ENCODE results near the gene IRX6. TPM values are rescaled to one million over a fixed set of nuclear protein-coding genes. Genes with fewer than 3 reads are reported as not detected.

IRX6 gene
- polyA plus RNA-seq, 3 donors, result not detected

- H3K4me1 ChIP-seq (ENCODE audit: control insufficient read depth in 1 of 2, insufficient read depth in 2 of 2, low read length in 2 of 2), result no peaks in the 10 kb centered on the region
- WGBS (ENCODE audit: insufficient coverage), result no CpG with 5 or more reads among the region's 6 CpGs
Measured at GRCh38 chr16:55291847-55292246, 32.2 kb upstream of the IRX6 start.

GRCh38 chr16:55292491-55292890 is 31.5 kb upstream of the IRX6 start:
- H3K9me3 Mint-ChIP-seq, result peaks cover 2 to 11% (median 4%) of the 10 kb centered on the region in 7 donors
- no peak overlapping the region for H3K4me3 ChIP-seq (replicated peaks in 1 of 3; ENCODE audit: low read depth in 2 of 3, low read length in 3 of 3)
- 81% methylated on average over 1 of the region's 1 CpG for WGBS (ENCODE audit: insufficient coverage)

More at GRCh38 chr16:55291847-55292246, 32.2 kb upstream of the IRX6 start:
- H3K36me3 ChIP-seq (replicated peaks in 1 of 2; ENCODE audit: control insufficient read depth in 1 of 2, insufficient read depth in 2 of 2, low read length in 2 of 2), result no peaks in the 10 kb centered on the region
- no peak for DNase-seq
- Mint-ChIP-seq H3K36me3 (no peaks in the 10 kb centered on the region), H3K9me3 (peaks cover 2 to 8% (median 4%) of the 10 kb centered on the region in 7 donors), H3K27ac (no peak overlapping the region), H3K4me1 (no peaks in the 10 kb centered on the region), H3K27me3 (ENCODE audit: low read depth in 3 of 3) (peaks cover 3 to 7% (median 6%) of the 10 kb centered on the region in 3 donors), H3K4me3 (no peak overlapping the region)
- no peaks in the 10 kb centered on the region for H4K20me1 ChIP-seq (ENCODE audit: insufficient read depth, low read length)
- no peak overlapping the region for H3K4me3 ChIP-seq (replicated peaks in 1 of 3; ENCODE audit: low read depth in 2 of 3, low read length in 3 of 3)
- H3K9ac ChIP-seq (ENCODE audit: insufficient read depth, low read length, poor library complexity, severe bottlenecking), result no peak overlapping the region
- intact Hi-C loops (cut with micrococcal nuclease), result no loop called here
- no peak overlapping the region for H3K27ac ChIP-seq (ENCODE audit: low read depth in 1 of 2, low read length in 2 of 2)
- no peak overlapping the region for H3K4me2 ChIP-seq (replicated peaks; ENCODE audit: extremely low read depth, low read length, poor library complexity, severe bottlenecking)
- no peaks in the 10 kb centered on the region for H3K79me2 ChIP-seq (ENCODE audit: insufficient read depth, low read length)
- no peak for TF ChIP-seq CTCF (IDR thresholded peaks at IDR 0.05)
- peaks cover 0 to 4% of the 10 kb centered on the region in 2 donors for H3K9me3 ChIP-seq (replicated peaks in 1 of 2; ENCODE audit: control insufficient read depth in 1 of 2, insufficient read depth in 1 of 2, low read length in 2 of 2)
- no peaks in the 10 kb centered on the region for H3K27me3 ChIP-seq (ENCODE audit: control insufficient read depth in 2 of 2, insufficient read depth in 2 of 2, low read length in 2 of 2)
- no peak overlapping the region for H2AFZ ChIP-seq (ENCODE audit: insufficient read depth, low read depth, low read length, poor library complexity, severe bottlenecking)

More at GRCh38 chr16:55292491-55292890, 31.5 kb upstream of the IRX6 start:
- no peak for TF ChIP-seq CTCF (IDR thresholded peaks at IDR 0.05)
- Histone ChIP-seq H3K27ac (ENCODE audit: low read depth in 1 of 2, low read length in 2 of 2) (no peak overlapping the region), H3K4me2 (replicated peaks; ENCODE audit: extremely low read depth, low read length, poor library complexity, severe bottlenecking) (no peak overlapping the region), H3K4me1 (ENCODE audit: control insufficient read depth in 1 of 2, insufficient read depth in 2 of 2, low read length in 2 of 2) (no peaks in the 10 kb centered on the region), H3K36me3 (replicated peaks in 1 of 2; ENCODE audit: control insufficient read depth in 1 of 2, insufficient read depth in 2 of 2, low read length in 2 of 2) (no peaks in the 10 kb centered on the region), H4K20me1 (ENCODE audit: insufficient read depth, low read length) (no peaks in the 10 kb centered on the region), H2AFZ (ENCODE audit: insufficient read depth, low read depth, low read length, poor library complexity, severe bottlenecking) (no peak overlapping the region), H3K9ac (ENCODE audit: insufficient read depth, low read length, poor library complexity, severe bottlenecking) (no peak overlapping the region), H3K27me3 (ENCODE audit: control insufficient read depth in 2 of 2, insufficient read depth in 2 of 2, low read length in 2 of 2) (no peaks in the 10 kb centered on the region), H3K79me2 (ENCODE audit: insufficient read depth, low read length) (no peaks in the 10 kb centered on the region), H3K9me3 (replicated peaks in 1 of 2; ENCODE audit: control insufficient read depth in 1 of 2, insufficient read depth in 1 of 2, low read length in 2 of 2) (peaks cover 0 to 4% of the 10 kb centered on the region in 2 donors)
- no peaks in the 10 kb centered on the region for H3K36me3 Mint-ChIP-seq
- no peak for DNase-seq
- peaks cover 1 to 6% (median 4%) of the 10 kb centered on the region in 3 donors for H3K27me3 Mint-ChIP-seq (ENCODE audit: low read depth in 3 of 3)
- H3K4me1 Mint-ChIP-seq, result no peaks in the 10 kb centered on the region
- H3K27ac Mint-ChIP-seq, result no peak overlapping the region
- H3K4me3 Mint-ChIP-seq, result no peak overlapping the region
- intact Hi-C loops (cut with micrococcal nuclease), result no loop called here
